Measurements from ENCODE around the gene GLIS1.
"Not testable (repeated sequence)": the region's sequence is repeated elsewhere in the genome, so short reads cannot be mapped to it uniquely, and the experiment has no call there.

GLIS1 gene

GRCh38 chr1:53739109-53739681, at the start of gene GLIS1:
Gene GLIS1 (minus strand): TSS chr1:53739164. CDS start chr1:53738064, 1,100 bp downstream.
- in situ Hi-C loops (cut with MboI; ENCODE audit: low sequenced_read_pairs), result no loop called here

DNA sequence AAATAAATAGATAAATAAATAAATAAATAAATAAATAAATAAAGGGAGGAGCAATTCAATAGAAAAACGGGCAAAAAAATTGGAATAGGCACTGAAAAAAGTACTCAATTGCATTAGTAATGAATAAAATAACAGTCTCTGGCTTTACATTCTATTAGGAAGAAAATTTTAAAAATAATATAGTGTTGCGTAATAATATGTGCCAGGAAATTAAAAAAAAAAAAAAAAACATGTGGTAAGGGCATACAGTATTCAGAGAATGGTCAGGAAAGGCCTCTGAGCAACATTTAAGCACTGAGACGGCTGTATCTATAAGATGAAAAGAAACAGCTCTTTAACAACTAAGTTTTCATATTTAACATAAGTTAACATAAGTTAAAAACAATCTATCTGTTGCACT, 48.7 kb upstream of the GLIS1 start:
- in situ Hi-C loops (cut with MboI; ENCODE audit: low sequenced_read_pairs), result no loop called here

GRCh38 chr1:53783056-53783455, 44.1 kb upstream of the GLIS1 start:
- in situ Hi-C loops (cut with MboI; ENCODE audit: low sequenced_read_pairs), result no loop called here

DNA sequence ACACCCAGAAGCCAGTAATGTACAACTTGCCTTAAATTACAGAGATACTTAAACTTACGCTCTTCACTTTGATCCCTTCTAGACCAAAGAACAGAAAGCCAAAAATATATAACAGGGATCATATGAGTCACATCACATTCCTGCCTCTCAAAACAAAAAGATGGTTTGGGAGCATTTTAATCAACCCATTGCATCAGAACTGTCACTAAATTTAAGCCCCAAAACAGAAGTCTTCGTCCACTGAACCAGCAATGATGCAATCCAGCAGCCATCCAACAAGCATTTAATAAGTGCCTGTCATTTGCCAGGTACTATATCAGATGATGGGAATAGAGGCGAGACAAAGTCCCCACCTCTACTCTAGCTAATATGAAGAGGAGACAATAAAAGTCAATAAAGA, 42.7 kb upstream of the GLIS1 start:
- in situ Hi-C loops (cut with MboI; ENCODE audit: low sequenced_read_pairs), result no loop called here

GRCh38 chr1:53777272-53777671, 38.3 kb upstream of the GLIS1 start:
- in situ Hi-C loops (cut with MboI; ENCODE audit: low sequenced_read_pairs), result no loop called here

DNA sequence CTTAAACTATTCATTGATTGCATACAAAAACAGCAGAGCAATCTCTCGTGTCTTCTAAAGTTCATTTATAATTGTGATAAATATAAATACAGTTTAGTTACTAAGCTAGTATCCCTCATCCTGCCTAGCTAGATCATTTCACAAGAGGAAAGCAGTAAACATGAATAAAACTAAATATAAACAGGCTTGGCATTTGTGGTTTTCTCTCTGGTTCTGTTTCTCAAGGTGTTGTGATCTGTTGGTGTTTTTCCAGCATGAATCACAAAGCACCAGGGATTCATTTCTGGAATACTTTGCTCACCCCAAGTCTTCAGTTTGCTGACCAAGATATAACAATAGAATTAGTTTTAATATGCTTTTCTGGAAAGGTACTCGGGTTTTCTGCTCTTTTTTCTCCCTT, 32.7 kb upstream of the GLIS1 start:
- in situ Hi-C loops (cut with MboI; ENCODE audit: low sequenced_read_pairs), result no loop called here

- in situ Hi-C loops (cut with MboI; ENCODE audit: low sequenced_read_pairs), result no loop called here
These were observed 30.8 kb upstream of the GLIS1 start for GRCh38 chr1:53769780-53770179.

DNA sequence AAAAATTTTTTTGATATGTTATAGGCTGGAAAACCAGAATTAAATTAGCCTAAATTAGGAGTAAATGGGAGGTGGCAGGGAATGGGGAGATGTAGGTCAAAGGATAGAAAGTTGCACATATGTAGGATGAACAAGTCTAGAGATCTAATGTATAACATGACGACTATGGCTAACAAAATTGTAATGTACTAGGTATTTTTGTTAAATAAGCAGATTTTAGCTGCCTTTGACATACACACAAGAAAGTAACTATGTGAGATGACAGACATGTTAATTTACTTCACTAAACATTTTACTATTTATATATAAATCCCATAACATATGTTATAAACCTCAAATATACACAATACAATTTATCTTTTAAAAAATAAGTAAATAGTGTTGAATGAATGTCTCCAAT, 30.2 kb upstream of the GLIS1 start:
- in situ Hi-C loops (cut with MboI; ENCODE audit: low sequenced_read_pairs), result no loop called here

DNA sequence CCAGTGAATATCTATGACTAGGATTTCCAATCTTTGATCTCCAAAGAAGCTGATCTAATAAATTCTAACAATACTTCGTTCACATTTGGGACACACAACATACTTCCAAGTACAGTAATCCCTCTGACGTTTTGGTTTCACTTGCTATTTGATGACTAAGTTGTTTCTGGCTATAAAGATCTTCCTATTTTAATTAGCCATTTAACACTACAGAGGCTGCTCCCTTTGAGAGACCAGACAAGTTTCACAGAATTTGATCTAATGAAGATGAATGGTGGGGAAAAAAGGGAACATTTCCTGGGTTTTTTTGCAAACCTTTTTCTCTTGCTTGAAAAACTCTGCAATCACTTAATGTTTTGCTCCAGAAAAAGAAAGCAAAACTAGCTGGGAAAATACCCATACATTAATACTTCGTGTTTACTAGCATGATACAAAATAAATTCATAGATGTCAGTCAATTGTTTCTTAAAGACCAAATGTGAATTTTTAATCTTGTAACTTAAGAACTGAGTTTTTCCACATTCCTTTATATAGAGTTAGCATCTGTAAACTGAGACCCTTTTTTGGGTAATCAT, 28.0 kb upstream of the GLIS1 start:
- in situ Hi-C loops (cut with MboI; ENCODE audit: low sequenced_read_pairs), result no loop called here

GRCh38 chr1:53766194-53766742, 27.3 kb upstream of the GLIS1 start:
- in situ Hi-C loops (cut with MboI; ENCODE audit: low sequenced_read_pairs), result no loop called here

DNA sequence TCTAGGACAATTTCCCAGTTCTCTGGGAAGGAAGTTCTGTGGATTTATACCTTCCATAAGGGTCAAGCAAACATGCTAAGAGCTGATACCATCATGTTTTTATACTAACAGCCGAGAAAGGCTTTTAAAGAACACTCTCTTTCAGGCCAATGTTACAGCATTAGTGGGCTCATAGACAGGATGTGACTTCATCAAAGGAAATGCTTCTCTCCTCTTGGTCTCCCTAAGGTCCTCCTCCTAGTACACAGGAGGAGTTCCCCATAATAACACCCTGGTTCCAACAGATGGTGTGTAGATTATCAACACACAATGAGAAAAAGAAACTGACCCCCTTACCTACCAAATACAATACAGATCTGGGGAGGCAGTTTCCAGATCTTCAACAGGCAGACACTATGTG, 26.7 kb upstream of the GLIS1 start:
- in situ Hi-C loops (cut with MboI; ENCODE audit: low sequenced_read_pairs), result no loop called here

DNA sequence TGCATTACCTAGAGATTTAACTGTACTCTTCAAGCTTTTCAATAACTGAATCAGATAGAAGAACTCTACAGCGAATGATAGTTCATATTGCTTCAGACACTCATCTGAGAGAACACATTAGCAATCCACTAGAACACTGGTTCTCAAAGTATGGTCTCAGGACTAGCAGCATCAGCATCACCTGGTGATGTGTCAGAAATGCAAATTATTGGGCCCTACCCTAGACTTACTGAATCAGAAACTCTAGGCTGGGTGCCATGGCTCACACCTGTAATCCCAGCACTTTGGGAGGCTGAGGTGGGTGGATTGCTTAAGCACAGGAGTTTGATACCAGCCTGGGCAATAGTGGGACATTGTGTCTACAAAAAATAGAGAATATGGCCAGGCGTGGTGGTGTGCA, 24.9 kb upstream of the GLIS1 start:
- in situ Hi-C loops (cut with MboI; ENCODE audit: low sequenced_read_pairs), result no loop called here

DNA sequence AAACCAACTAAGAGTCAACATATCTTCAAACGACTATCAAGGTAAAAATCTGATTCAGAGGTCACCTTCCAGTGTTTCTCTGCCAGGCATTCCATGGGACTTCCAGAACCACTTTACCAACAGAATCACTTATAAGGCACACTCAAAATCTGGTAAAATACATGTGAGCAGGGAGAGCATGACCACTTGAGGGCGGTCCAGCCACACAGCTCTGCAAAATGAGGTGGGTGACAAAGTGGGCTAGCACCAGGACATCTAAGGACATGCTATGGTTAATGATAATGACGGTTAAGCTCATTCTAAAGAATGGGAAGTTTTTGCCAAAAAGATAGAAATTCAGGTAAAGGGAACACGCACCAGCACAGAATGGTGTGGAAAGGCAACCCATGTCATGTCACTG, 24.5 kb upstream of the GLIS1 start:
- in situ Hi-C loops (cut with MboI; ENCODE audit: low sequenced_read_pairs), result no loop called here

- in situ Hi-C loops (cut with MboI; ENCODE audit: low sequenced_read_pairs), result not testable (repeated sequence)
These were observed 21.5 kb upstream of the GLIS1 start for GRCh38 chr1:53760497-53760896.

- in situ Hi-C loops (cut with MboI; ENCODE audit: low sequenced_read_pairs), result no loop called here
These were observed 16.9 kb upstream of the GLIS1 start for GRCh38 chr1:53755874-53756273.

GRCh38 chr1:53754484-53755312, 15.7 kb upstream of the GLIS1 start:
- in situ Hi-C loops (cut with MboI; ENCODE audit: low sequenced_read_pairs), result no loop called here

DNA sequence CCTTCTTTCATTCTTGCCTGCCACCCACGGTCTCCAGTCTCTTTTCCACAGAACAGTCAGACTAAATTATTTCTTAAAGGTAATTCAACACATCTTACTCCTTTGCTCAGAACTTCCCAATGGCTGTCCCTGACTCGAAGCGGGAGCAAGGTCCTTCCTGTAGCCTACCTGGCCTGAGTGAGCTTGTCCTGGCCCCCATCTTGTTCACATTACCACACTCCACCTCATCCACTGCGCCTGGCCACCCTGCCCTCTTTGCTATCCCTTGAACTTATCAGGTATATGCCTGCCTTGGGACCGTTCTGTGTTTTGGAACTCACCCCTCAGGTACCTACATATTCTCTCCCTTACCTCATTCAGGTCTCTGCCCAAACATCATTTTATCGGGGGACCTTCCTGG, 13.3 kb upstream of the GLIS1 start:
- in situ Hi-C loops (cut with MboI; ENCODE audit: low sequenced_read_pairs), result no loop called here

DNA sequence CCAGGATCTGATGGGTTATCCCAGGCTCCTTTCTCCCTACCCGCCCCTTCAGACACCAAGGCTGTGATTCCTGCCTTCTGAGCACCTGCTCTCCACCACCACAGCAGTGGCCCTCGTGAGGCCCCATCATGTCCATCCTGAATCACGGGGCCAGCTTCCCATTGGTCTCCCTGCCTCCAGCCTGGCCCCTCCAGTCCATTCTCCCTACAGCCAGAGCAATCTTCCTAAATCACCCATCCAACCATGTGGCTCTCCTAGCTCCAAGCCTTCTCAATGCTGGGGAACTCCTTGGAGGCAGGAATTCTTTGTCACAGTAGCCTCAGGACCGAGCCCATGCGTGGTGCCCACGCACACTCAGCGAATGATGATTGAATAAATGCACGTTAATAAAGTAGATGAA, 8.9 kb upstream of the GLIS1 start:
- in situ Hi-C loops (cut with MboI; ENCODE audit: low sequenced_read_pairs), result no loop called here

DNA sequence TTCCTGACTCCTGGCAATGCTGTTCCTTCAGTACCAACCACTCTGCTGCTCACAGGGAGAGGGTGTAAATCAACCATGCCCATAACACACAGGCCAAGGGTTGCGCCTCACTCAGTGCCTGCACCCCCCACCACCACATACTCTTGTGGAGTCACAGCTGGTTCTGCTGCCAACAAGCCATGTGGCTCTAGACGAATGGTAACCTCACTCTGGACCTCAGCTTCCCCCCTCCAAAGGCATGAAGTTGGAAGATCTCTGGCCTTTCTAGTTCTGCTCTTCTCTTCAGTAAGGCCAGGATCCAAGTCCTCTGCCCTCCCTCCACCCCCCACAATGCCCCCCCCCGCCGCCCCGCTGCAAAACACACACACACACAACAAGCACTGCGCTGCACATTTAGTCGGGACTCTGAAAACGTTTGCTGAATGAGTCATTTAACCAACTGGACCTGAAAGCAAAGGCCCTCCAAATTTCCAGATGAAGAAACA, 1.7 kb upstream of the GLIS1 start:
- in situ Hi-C loops (cut with MboI; ENCODE audit: low sequenced_read_pairs), result no loop called here

DNA sequence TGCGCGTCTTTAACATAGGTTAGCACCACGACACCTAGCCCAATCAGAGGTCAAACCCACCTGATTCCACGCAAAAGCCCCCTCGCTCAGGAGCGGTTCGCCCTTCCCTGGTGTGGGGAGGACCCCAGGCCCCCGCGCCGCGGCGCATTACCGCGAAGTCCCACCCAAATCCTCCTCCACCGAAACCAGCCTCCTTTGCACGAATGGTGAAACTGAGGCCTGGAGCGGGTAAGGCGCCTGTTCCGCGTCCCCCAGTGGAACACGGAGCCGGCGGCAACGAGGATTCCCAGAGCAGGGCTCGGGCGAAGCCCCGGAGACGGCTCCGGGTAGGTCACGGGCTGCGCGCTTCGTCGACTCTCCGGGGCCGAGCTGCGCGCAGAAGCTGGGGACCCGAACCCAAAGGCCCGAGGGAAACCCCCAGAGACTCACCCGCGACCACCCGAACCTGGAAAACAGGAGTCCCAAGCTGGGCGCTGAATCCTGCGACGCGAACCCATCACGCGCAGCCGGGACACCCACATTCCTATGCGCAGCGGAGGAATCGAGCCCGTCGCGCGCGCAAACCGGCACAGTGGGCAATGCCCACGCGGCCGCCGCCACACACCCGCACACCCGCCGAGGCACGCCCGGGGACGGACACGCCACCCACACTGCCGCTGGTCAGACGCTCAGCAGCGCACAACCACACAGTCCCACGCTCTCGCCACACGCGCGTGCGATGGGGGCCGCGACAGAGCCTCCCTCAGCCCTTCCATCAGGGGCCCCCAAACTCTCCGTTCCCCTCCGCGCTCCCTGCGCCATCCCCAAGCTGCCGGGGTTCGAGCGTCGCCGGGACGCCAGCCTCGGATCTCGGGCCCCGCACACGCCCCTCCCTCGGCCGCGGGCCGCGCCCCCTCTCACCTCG, 507 bp downstream of the GLIS1 start:
- in situ Hi-C loops (cut with MboI; ENCODE audit: low sequenced_read_pairs), result no loop called here

DNA sequence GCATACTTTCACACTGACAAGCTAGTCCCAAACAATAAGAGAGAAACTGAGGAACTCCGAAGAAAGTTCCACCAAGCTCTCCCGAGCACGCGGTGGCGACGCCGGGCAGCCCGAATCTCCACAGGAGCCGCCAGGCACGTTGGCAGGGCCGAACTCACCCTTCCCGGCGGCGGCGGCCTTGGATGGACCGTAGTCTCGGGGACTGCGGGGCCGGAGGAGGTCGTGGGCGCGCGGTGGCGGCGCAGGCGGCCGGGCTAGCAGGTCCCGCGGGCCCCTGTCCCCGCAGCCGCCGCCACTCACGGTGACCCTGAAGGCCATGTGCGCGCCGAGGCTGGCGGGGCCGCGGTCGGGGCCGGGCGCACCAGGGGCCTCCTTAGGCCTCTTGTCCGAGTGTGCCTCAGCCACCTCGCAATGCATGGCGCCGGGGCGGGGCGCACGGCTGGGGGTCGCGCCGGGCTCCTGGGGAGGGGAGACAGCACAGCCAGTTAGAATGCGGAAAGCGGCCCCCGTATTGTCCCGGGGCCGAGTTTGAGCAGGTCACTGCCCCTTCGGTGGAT, 1.2 kb downstream of the GLIS1 start:
- in situ Hi-C loops (cut with MboI; ENCODE audit: low sequenced_read_pairs), result no loop called here
